Psoas muscle (tissue), 8 donors: ENCODE measurements around the gene TMEM252. TPM values are rescaled to one million over a fixed set of nuclear protein-coding genes. Genes with fewer than 3 reads are reported as not detected.
A peak's percentile ranks its signal among the peaks of the same experiment; 100 is the strongest.

Source experiments
- ATAC-seq, 4 donors: fragments of 200-7000 bp; cut with Tn5 transposase; one replicate each; pipeline ENCODE4 v1.9.1; 2020; ENCODE audit warnings: moderate library complexity in 3 of 4, mild to moderate bottlenecking in 2 of 4
- DNase-seq, 2 donors: peaks; one replicate each; pipeline ENCODE4 v3.0.0-alpha.2; 2020
- H3K27ac ChIP-seq: fragments of 200-600 bp; one replicate; pipeline ENCODE4 v1.8.0; 2022
- H3K27me3 ChIP-seq, 3 donors: fragments of 200-600 bp in 1 of 3; one replicate each; pipeline versions ENCODE4 v1.6.1 to v1.8.0; 2013 to 2022; ENCODE audit warnings: low read length in 2 of 3, mild to moderate bottlenecking in 2 of 3, moderate library complexity in 1 of 3; ENCODE audit not compliant: insufficient read depth in 3 of 3
- H3K36me3 ChIP-seq, 2 donors: fragments of 200-600 bp in 1 of 2; one replicate each; pipeline versions ENCODE4 v1.6.1 to v1.8.0; 2013 to 2022; ENCODE audit warnings: low read depth in 1 of 2, mild to moderate bottlenecking in 1 of 2, moderate library complexity in 1 of 2; ENCODE audit not compliant: insufficient read depth in 1 of 2
- H3K4me1 ChIP-seq: fragments of 200-600 bp; one replicate; pipeline ENCODE4 v1.8.0; 2022
- H3K4me3 ChIP-seq: fragments of 200-600 bp; one replicate; pipeline ENCODE4 v1.8.0; 2022; ENCODE audit warnings: mild to moderate bottlenecking
- H3K9me3 ChIP-seq: fragments of 200-600 bp; one replicate; pipeline ENCODE4 v1.8.0; 2022
- WGBS, 3 donors: extraction: QIAGEN DNeasy Blood & Tissue Kit; methylation state at CpG; one replicate each; pipeline versions ENCODE4 v1.1.6 to v1.1.7; 2013; 5-methylcytosine and 5-hydroxymethylcytosine counted together
- intact Hi-C, 2 donors: fragments of 100-400 bp; cut with DNase I; formaldehyde crosslinking; loops; one replicate each; pipeline versions ENCODE4 v1.11.0 to v1.14.2; 2022
- polyA plus RNA-seq, 3 donors: library from polyadenylated mRNA; stranded (reverse); fragments of 200-250 nt; gene quantifications; one replicate each; pipeline ENCODE4 v1.2.3, GENCODE V29; 2013
- total RNA-seq, 4 donors: library from RNA; stranded (reverse); fragmentation: NEBNext Ultra II Directional in 2 of 4; extraction: Animal tissue kit (Norgen Biotek cat#: 25700) in 2 of 4; gene quantifications; one replicate each; pipeline versions ENCODE4 v1.2.1 to v1.2.4, GENCODE V29; 2021 to 2023
- TF ChIP-seq, protein P1 (sequence below): fragments of 200-600 bp; IDR thresholded peaks from one replicate; pipeline ENCODE4 v1.8.0; 2022; ENCODE audit warnings: antibody characterized with exemption
- donor health status: healthy with polysubstance abuse.
- donor health status: DM: no; HTN: no; CAD: no; lungs with moderate emphysema.
- donor health status: Bipolar disorder and iron deficiency.
- donor health status: healthy.
- donor health status: DM: yes; HTN: yes; CAD: no.
- donor health status: DM: no; HTN: no; CAD: no.
- donor health status: DM: no; HTN: no; CAD: no.
- donor health status: DM: yes; HTN: yes; CAD: no.

The TMEM252 gene
- total and polyA plus RNA-seq, 7 donors: not detected

DNA sequence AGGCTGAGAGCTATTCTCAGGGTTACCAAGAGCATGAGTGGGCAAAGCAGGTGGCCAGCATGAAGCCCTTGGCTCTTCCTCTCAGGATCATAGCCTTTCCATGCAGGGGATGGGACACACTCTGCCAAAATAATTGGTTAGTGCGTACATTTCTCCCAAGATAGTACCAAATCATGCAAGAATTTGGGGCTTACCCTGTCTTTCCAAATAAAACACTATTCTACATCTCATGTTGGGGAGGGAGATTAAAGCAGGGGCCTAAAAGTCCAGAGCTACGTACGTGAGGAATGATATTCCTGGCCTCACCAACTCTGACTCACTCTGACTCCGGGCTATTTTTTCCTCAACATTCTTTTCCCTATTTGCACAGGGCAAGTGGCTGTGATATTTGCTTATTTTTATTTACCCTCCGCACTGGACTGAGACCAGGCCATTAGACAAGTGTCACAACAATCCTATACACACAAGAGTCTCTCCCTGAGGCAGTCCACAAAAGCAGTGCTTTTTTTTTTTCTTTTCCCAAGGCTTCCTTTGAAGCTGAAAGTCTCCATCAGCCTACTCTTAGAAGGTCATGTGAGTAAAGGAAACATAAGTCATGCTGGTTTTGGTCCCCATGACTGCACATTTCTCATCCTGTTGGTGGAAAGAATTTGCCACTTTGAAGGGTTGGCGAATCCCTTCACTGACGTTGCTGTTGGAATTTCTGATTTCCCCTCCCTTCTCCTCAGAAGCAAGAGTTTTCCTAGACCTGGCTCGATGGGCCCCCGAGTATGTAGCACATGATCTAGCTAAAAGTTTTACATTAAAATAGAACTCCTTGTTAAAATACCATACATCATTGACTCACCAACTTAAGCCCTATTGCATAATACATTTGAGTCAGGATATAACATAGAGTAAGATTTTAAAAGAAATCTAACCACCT is 40.0 kb downstream of the TMEM252 start:
- TF ChIP-seq, protein P1, sequence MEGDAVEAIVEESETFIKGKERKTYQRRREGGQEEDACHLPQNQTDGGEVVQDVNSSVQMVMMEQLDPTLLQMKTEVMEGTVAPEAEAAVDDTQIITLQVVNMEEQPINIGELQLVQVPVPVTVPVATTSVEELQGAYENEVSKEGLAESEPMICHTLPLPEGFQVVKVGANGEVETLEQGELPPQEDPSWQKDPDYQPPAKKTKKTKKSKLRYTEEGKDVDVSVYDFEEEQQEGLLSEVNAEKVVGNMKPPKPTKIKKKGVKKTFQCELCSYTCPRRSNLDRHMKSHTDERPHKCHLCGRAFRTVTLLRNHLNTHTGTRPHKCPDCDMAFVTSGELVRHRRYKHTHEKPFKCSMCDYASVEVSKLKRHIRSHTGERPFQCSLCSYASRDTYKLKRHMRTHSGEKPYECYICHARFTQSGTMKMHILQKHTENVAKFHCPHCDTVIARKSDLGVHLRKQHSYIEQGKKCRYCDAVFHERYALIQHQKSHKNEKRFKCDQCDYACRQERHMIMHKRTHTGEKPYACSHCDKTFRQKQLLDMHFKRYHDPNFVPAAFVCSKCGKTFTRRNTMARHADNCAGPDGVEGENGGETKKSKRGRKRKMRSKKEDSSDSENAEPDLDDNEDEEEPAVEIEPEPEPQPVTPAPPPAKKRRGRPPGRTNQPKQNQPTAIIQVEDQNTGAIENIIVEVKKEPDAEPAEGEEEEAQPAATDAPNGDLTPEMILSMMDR: no peak
- Histone ChIP-seq H3K36me3 (peaks cover 0 to 20% of the 10 kb centered on the region in 2 donors), H3K9me3 (no peaks in the 10 kb centered on the region), H3K4me3 (no peak overlapping the region), H3K4me1 (peaks cover 14% of the 10 kb centered on the region), H3K27ac (peak overlapping the region; percentile 43), H3K27me3 (no peaks in the 10 kb centered on the region)
- DNase-seq (no peak), ATAC-seq (peak; percentile 71 to 93 (median 90))
- intact Hi-C loops: loop anchor here in 1 of 2 donors (5.0 kb wide), 1 partner anchor 62 kb away; no protein-coding TSS in a partner anchor
- 50 to 64% (median 54%) methylated on average over 9 of the region's 9 CpGs for WGBS, 3 donors

GRCh38 chr9:68498816-68499215 is 41.9 kb downstream of the TMEM252 start:
- no peak for DNase-seq
- no peak for ATAC-seq
- Histone ChIP-seq H3K27ac (no peak overlapping the region), H3K4me3 (no peak overlapping the region), H3K36me3 (peaks cover 0 to 20% of the 10 kb centered on the region in 2 donors), H3K27me3 (no peaks in the 10 kb centered on the region), H3K9me3 (no peaks in the 10 kb centered on the region), H3K4me1 (peaks cover 14% of the 10 kb centered on the region)
- intact Hi-C loops: no loop called here
- TF ChIP-seq, protein P1: no peak
- whole genome bisulfite sequencing, 3 donors: 91 to 93% (median 92%) methylated on average over 2 of the region's 2 CpGs

GRCh38 chr9:68497629-68498028 is 43.1 kb downstream of the TMEM252 start:
- ATAC-seq (no peak), DNase-seq (no peak)
- H3K4me3 ChIP-seq: no peak overlapping the region
- no peaks in the 10 kb centered on the region for H3K27me3 ChIP-seq
- TF ChIP-seq, protein P1: no peak
- no peak overlapping the region for H3K27ac ChIP-seq
- 83 to 95% (median 88%) methylated on average over 1 of the region's 1 CpG for WGBS, 3 donors
- intact Hi-C loops: no loop called here
- peaks cover 14% of the 10 kb centered on the region for H3K4me1 ChIP-seq
- no peaks in the 10 kb centered on the region for H3K9me3 ChIP-seq
- H3K36me3 ChIP-seq: peaks cover 0 to 16% of the 10 kb centered on the region in 2 donors

GRCh38 chr9:68496356-68496755 is 44.3 kb downstream of the TMEM252 start:
- no peak overlapping the region for H3K27ac ChIP-seq
- H3K4me1 ChIP-seq: peaks cover 7% of the 10 kb centered on the region
- no peak for ATAC-seq
- intact Hi-C loops: no loop called here
- DNase-seq: no peak
- H3K36me3 ChIP-seq: peaks cover 2 to 9% of the 10 kb centered on the region in 2 donors
- H3K4me3 ChIP-seq: no peak overlapping the region
- no peaks in the 10 kb centered on the region for H3K9me3 ChIP-seq
- no peaks in the 10 kb centered on the region for H3K27me3 ChIP-seq
- TF ChIP-seq, protein P1: no peak
